Common myeloid progenitor, CD34-positive (primary cell): Measurements from ENCODE around the gene SF3A1.

ENCODE experiments used
- CTCF ChIA-PET: fragments of 350-600 bp; sonication (Branson Sonifier 250); formaldehyde crosslinking; loops from one replicate; lab custom pipeline; 2021; ENCODE audit warnings: antibody characterized with exemption; lab: Charles Lee
- POLR2A ChIA-PET: fragments of 350-600 bp; sonication (Branson Sonifier 250); formaldehyde crosslinking; loops from one replicate; lab custom pipeline; 2021; ENCODE audit warnings: antibody characterized with exemption; lab: Charles Lee
- DNase-seq, 3 donors: peaks; one replicate each; pipeline versions ENCODE4 v3.0.0 to v3.0.0-alpha.2; 2013
- H3K27ac ChIP-seq, 2 experiments: 1 replicate in 1 of 2; 2 replicates in 1 of 2; pipeline ENCODE4 v1.7.0; 2013; ENCODE audit warnings: inconsistent platforms in 2 of 2, low read length in 2 of 2, mild to moderate bottlenecking in 2 of 2, low read depth in 1 of 2, moderate library complexity in 1 of 2; ENCODE audit not compliant: severe bottlenecking in 2 of 2, insufficient read depth in 1 of 2, poor library complexity in 1 of 2
- H3K27me3 ChIP-seq, 5 experiments: replicated peaks in 2 of 5; 1 replicate in 3 of 5; 2 replicates in 2 of 5; pipeline versions ENCODE4 v1.6.1 to v1.7.0; 2013; ENCODE audit warnings: low read length in 4 of 5, mild to moderate bottlenecking in 2 of 5, moderate library complexity in 2 of 5, inconsistent platforms in 1 of 5; ENCODE audit not compliant: insufficient read depth in 5 of 5, control insufficient read depth in 4 of 5
- H3K36me3 ChIP-seq, 4 experiments: 1 replicate in 2 of 4; 2 replicates in 2 of 4; pipeline versions ENCODE4 v1.6.1 to v1.7.0; 2013; ENCODE audit warnings: low read length in 3 of 4, control low read depth in 1 of 4, mild to moderate bottlenecking in 1 of 4; ENCODE audit not compliant: control insufficient read depth in 4 of 4, insufficient read depth in 4 of 4
- H3K4me1 ChIP-seq, 4 experiments: 1 replicate in 3 of 4; 2 replicates in 1 of 4; pipeline versions ENCODE4 v1.6.1 to v1.7.1; 2013; ENCODE audit warnings: low read length in 3 of 4, mild to moderate bottlenecking in 3 of 4, control low read depth in 1 of 4, inconsistent platforms in 1 of 4, moderate library complexity in 1 of 4; ENCODE audit not compliant: control insufficient read depth in 4 of 4, insufficient read depth in 4 of 4; ENCODE audit errors: control extremely low read depth in 1 of 4
- H3K4me3 ChIP-seq, 7 experiments: 1 replicate in 4 of 7; 2 replicates in 3 of 7; pipeline versions ENCODE4 v1.5.1 to v1.7.0; 2013; ENCODE audit warnings: mild to moderate bottlenecking in 7 of 7, low read length in 6 of 7, moderate library complexity in 6 of 7, inconsistent platforms in 2 of 7, low read depth in 2 of 7, control low read depth in 1 of 7; ENCODE audit not compliant: insufficient read depth in 4 of 7, control insufficient read depth in 1 of 7; ENCODE audit errors: extremely low read depth in 1 of 7
- H3K9me3 ChIP-seq, 5 experiments: 1 replicate in 4 of 5; 2 replicates in 1 of 5; pipeline versions ENCODE4 v1.6.1 to v1.7.1; 2013; ENCODE audit warnings: low read length in 4 of 5, mild to moderate bottlenecking in 2 of 5, inconsistent platforms in 1 of 5, low read depth in 1 of 5, moderate library complexity in 1 of 5; ENCODE audit not compliant: control insufficient read depth in 4 of 5, insufficient read depth in 2 of 5; ENCODE audit errors: control extremely low read depth in 1 of 5
- WGBS: methylation state at CpG from one replicate; pipeline ENCODE4 v1.1.5; 2013; ENCODE audit not compliant: insufficient coverage; 5-methylcytosine and 5-hydroxymethylcytosine counted together

The SF3A1 gene

GRCh38 chr22:30295576-30295975, 61.1 kb downstream of the SF3A1 start:
- no peak for DNase-seq
- ChIA-PET POLR2A (no interaction called here), CTCF (interaction anchor here (0.7 to 1.0 kb wide), 4 partner anchors 8 to 64 kb away, joined by 3 to 4 read pairs (median 4); no protein-coding TSS in a partner anchor)
- Histone ChIP-seq H3K4me3 (no peak overlapping the region), H3K4me1 (peaks cover 0 to 9% (median 8%) of the 10 kb centered on the region in 4 experiments), H3K27ac (no peak overlapping the region), H3K36me3 (peaks cover 6 to 79% (median 52%) of the 10 kb centered on the region in 4 experiments), H3K9me3 (no peaks in the 10 kb centered on the region), H3K27me3 (no peaks in the 10 kb centered on the region)
- WGBS = 95% methylated on average over 6 of the region's 7 CpGs

DNA sequence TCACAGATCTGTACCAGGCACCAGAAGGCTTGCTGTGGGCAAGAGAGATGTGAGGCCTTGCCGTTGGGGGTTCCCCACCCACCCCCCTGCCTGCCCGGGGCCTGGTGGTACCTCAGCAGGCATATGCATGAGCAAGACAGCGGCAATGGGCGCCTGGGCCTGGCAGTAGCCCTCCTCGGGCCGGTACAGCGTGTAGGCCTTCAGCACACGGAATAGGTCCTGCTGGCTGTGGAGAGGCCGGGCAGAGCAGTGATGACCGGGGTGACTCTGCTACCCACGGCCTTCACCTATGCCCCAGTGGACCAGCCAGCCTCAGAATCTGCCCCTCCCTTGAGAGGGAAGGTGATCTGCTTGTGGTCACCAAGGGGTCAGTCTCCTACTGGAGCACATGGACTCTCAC, 61.9 kb downstream of the SF3A1 start:
- peaks cover 6 to 74% (median 52%) of the 10 kb centered on the region in 4 experiments for H3K36me3 ChIP-seq
- 99% methylated on average over 11 of the region's 11 CpGs for WGBS
- no peak overlapping the region for H3K27ac ChIP-seq
- no peaks in the 10 kb centered on the region for H3K27me3 ChIP-seq
- H3K4me1 ChIP-seq = peaks cover 0 to 15% (median 14%) of the 10 kb centered on the region in 4 experiments
- no peak overlapping the region for H3K4me3 ChIP-seq
- H3K9me3 ChIP-seq = no peaks in the 10 kb centered on the region
- ChIA-PET POLR2A (no interaction called here), CTCF (interaction anchor here (1.2 to 1.9 kb wide), 3 partner anchors 28 to 96 kb away, joined by 3 to 8 read pairs (median 3); no protein-coding TSS in a partner anchor)
- DNase-seq = no peak

- Histone ChIP-seq H3K9me3 (no peaks in the 10 kb centered on the region), H3K27ac (no peak overlapping the region), H3K4me1 (peaks cover 0 to 20% (median 18%) of the 10 kb centered on the region in 4 experiments), H3K36me3 (peaks cover 6 to 70% (median 51%) of the 10 kb centered on the region in 4 experiments), H3K4me3 (no peak overlapping the region), H3K27me3 (no peaks in the 10 kb centered on the region)
- ChIA-PET CTCF (interaction anchor here (1.2 to 7.5 kb wide), 4 partner anchors 7 to 97 kb away, joined by 3 to 83 read pairs (median 6); no protein-coding TSS in a partner anchor), POLR2A (no interaction called here)
- no peak for DNase-seq
- 99% methylated on average over 9 of the region's 9 CpGs for WGBS
Observed at GRCh38 chr22:30294066-30294465, 62.6 kb downstream of the SF3A1 start.

DNA sequence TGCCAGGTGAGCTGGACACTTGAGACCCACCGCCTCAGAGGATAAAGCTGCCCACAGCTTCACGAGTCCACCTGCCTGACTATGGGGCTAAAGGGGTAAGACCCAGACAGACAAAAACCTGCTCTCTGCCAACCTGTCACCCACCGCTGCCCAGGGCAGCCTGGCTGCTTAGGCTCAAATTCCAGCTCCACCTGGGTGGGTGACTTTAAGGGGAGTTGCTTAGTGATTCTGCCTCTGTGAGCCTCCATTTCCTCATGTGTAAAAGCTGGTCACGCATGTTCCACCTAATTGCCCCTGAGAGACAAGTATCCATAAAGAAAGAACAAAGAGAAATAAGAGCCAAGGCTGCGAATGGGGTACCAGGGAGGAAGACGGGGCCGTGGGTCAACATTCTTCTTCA, 63.7 kb downstream of the SF3A1 start:
- CTCF ChIA-PET = interaction anchor here (1.4 to 7.5 kb wide), 2 partner anchors 8 to 17 kb away, joined by 3 to 83 read pairs; no protein-coding TSS in a partner anchor
- Histone ChIP-seq H3K9me3 (no peaks in the 10 kb centered on the region), H3K36me3 (peaks cover 2 to 61% (median 45%) of the 10 kb centered on the region in 4 experiments), H3K4me1 (peaks cover 4 to 30% (median 28%) of the 10 kb centered on the region in 4 experiments), H3K27ac (no peak overlapping the region), H3K4me3 (no peak overlapping the region), H3K27me3 (no peaks in the 10 kb centered on the region)
- POLR2A ChIA-PET = no interaction called here
- 99% methylated on average over 7 of the region's 7 CpGs for WGBS
- DNase-seq = no peak

DNA sequence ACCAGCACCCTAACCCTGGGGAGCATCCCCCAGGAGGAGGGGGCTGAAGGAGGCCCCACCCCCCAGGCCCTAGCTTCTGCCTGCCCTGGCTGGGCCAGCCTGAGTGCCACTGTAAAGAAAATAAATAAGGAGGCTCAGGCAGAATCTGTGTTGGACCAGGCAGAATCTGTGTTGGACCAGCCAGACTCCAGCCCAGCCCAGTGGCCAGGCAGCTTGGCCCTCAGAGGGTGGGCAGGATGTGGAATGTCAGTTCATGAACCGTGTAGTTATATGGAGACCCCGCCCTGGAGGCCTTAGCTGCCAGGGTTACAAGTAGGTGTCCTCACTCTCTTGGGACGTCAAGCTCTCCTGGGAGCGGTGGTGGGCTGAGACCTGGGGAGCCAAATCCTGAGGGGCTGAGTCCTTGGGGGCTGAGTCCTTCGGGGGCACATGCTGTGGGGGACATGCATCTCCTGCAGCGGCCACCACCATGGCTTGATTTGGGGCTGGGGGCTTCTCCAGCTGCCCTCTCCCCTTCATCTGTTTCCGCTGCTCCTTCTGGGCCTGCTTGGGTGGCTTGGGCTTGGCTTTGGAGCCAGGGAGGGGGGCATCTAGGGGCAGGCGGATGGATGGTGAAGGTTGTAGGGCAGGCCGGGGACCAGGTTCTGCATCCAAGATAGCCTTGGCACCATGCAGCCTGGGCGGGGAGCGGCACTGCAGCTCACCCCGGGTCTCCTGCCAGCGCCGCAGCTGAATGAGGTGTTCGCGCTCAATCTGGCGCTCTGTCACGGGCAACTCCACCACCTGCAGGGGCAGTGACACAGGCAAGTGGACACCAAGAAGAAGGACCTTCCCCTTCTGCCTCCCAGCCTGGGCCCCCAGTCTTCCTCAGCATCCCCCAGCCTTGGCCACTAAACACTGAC, 64.4 kb downstream of the SF3A1 start:
- 96% methylated on average over 14 of the region's 18 CpGs for WGBS
- POLR2A ChIA-PET = no interaction called here
- H3K27me3 ChIP-seq = no peaks in the 10 kb centered on the region
- peaks cover 2 to 54% (median 41%) of the 10 kb centered on the region in 4 experiments for H3K36me3 ChIP-seq
- H3K4me1 ChIP-seq = peaks cover 4 to 33% (median 33%) of the 10 kb centered on the region in 4 experiments
- no peak overlapping the region for H3K4me3 ChIP-seq
- DNase-seq = no peak
- no peaks in the 10 kb centered on the region for H3K9me3 ChIP-seq
- no peak overlapping the region for H3K27ac ChIP-seq
- CTCF ChIA-PET = interaction anchor here (1.0 to 7.5 kb wide), 4 partner anchors 9 to 36 kb away, joined by 3 to 83 read pairs (median 4); no protein-coding TSS in a partner anchor

DNA sequence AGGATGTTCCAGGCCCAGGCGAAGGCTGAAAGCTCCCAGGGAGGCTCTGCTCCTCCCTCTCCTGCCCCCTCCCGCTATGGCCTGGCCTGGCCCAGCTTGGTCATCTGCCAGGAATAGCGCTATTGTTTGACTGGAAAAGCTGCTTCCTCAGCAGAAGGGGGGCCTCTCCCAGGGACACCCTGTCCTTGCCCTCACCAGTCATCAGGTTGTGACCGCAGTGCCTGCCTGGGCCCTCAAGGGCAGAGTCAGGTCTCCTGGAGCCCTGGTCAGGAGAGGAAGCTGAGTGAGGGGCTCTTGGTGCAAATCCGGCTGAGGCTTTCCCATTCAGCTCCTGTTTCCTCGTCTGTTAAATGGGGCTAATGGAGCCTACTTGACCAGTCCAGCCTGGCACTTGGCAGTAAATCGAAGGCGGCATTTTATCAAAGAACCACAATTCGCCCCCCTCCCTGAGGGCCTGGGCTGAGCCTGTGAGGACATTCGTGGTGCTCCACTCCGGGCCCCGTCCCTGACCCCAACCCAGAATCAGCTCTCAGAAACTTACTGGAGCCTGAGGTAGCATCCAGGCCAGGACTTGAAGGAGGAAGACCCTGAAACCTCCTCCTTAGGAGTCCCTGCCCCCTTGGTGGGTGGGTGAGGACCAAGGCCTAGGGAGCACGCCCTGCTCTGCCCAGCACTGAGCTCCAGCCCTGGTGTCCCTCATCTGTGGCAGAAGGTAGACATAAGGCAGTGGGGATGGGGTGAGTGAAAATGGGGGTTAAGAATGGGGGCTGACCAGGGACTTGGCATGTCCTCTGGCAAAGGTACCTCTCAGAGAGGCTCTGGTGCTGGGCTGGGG, 65.4 kb downstream of the SF3A1 start:
- H3K4me1 ChIP-seq = peaks cover 4 to 41% (median 37%) of the 10 kb centered on the region in 4 experiments
- H3K27ac ChIP-seq = no peak overlapping the region
- no peaks in the 10 kb centered on the region for H3K27me3 ChIP-seq
- POLR2A ChIA-PET = interaction anchor here (1.1 to 1.4 kb wide), 3 partner anchors 15 to 36 kb away, joined by 3 to 4 read pairs (median 3); partner anchors contain the start of gene TBC1D10A
- WGBS = 91% methylated on average over 8 of the region's 13 CpGs
- H3K4me3 ChIP-seq = no peak overlapping the region
- DNase-seq = no peak
- H3K36me3 ChIP-seq = peaks cover 2 to 44% (median 35%) of the 10 kb centered on the region in 4 experiments
- H3K9me3 ChIP-seq = no peaks in the 10 kb centered on the region
- CTCF ChIA-PET = interaction anchor here (0.8 to 7.5 kb wide), 8 partner anchors 10 to 99 kb away, joined by 3 to 83 read pairs (median 4); no protein-coding TSS in a partner anchor
